ENCODE results near the gene MRPS2. TPM values are rescaled to one million over a fixed set of nuclear protein-coding genes. Genes with fewer than 3 reads are reported as not detected.

MRPS2 gene
- total and polyA plus RNA-seq, 9 of the 15 experiments (the other 6 are each of a cell fraction or from before 2014, with no cell fraction given), result 8.0 to 167 (median 81.3) TPM

GRCh38 chr9:135479469-135480052 lies 20.9 kb upstream of the MRPS2 start, which contains the start of gene PPP1R26 (continued):
- TF ChIP-seq RREB1 (CRISPR knock-in tag; IDR thresholded peaks at IDR 0.05) (no peak), ARID2 (IDR thresholded peaks at IDR 0.05) (no peak), CXXC5 (CRISPR knock-in tag; IDR thresholded peaks at IDR 0.05) (0 out of 2 replicates have a peak, but pooled peaks have one; percentile 2), ZNF740 (CRISPR knock-in tag; IDR thresholded peaks at IDR 0.05) (peak; percentile 65; the same call in 1 of the 2 replicates), ZNF740 (tag; IDR thresholded peaks at IDR 0.05) (no peak; a peak in 1 of 4 replicates), ZBTB7A (IDR thresholded peaks at IDR 0.05; ENCODE audit: borderline replicate concordance, control insufficient read depth, low read depth, low read length) (peak; percentile 86; the same call in 1 of the 2 replicates), ZMIZ1 (IDR thresholded peaks at IDR 0.05; ENCODE audit: low read depth in 2 of 2, low read length in 2 of 2) (no peak)
- TF ChIP-seq, protein P1, sequence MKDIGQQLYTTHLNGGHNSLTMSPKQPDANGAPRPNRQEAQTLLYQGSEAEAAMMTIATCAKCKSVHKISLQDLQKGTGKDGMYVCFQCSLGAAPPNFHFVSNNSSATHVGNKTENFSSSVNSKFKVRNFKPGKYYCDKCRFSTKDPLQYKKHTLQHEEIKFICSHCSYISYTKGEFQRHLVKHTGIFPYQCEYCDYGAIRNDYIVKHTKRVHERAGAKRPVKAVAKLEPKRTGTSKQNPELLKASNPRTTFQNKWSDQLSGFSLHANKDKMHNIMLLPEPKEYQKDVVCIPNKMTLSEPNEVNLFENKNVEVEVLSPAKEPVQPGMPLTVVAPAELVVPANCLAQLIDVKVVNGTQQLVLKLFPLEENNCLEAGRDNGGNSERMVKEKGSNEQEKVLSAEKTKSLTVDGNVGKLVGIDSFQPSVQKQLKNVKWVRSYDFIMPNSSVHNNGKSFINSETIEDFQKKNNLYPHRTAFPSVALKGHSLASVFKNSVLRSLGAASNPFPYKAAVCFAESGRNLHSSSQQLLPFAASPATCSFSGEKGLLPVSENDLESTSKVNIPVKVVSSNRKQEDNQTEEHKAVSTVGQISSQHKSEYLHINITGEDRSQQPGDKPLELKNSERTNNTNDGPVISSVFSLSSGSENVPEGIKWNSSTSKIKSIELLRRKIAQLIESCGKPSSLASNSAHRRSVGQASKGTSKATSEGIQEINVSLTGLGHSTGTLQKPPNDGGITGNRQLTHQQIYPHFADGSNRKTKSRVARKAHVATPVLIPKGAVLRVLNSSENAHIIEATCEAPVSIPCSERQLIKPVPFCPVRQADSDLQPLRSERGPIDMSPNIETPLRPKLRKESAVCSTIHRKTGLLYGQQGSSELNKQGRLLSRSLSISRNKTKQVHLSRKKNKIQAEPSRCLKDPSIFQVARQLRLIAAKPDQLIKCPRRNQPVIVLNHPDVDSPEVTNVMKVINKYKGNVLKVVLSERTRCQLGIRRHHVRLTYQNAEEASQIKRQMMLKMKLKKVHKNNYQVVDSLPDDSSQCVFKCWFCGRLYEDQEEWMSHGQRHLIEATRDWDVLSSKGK (CRISPR knock-in tag; IDR thresholded peaks at IDR 0.05), result no peak
- TF ChIP-seq, protein P2, sequence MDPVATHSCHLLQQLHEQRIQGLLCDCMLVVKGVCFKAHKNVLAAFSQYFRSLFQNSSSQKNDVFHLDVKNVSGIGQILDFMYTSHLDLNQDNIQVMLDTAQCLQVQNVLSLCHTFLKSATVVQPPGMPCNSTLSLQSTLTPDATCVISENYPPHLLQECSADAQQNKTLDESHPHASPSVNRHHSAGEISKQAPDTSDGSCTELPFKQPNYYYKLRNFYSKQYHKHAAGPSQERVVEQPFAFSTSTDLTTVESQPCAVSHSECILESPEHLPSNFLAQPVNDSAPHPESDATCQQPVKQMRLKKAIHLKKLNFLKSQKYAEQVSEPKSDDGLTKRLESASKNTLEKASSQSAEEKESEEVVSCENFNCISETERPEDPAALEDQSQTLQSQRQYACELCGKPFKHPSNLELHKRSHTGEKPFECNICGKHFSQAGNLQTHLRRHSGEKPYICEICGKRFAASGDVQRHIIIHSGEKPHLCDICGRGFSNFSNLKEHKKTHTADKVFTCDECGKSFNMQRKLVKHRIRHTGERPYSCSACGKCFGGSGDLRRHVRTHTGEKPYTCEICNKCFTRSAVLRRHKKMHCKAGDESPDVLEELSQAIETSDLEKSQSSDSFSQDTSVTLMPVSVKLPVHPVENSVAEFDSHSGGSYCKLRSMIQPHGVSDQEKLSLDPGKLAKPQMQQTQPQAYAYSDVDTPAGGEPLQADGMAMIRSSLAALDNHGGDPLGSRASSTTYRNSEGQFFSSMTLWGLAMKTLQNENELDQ (CRISPR knock-in tag; IDR thresholded peaks at IDR 0.05; ENCODE audit: borderline replicate concordance), result no peak
